GM21737 (cell line): ENCODE data around the gene PRC1.
"Not testable (repeated sequence)": the region's sequence is repeated elsewhere in the genome, so short reads cannot be mapped to it uniquely, and the experiment has no call there.

Experiments used
- ATAC-seq: cut with Tn5 transposase; IDR thresholded peaks from one replicate; pipeline ENCODE4 v1.9.1; 2021; ENCODE audit warnings: mild to moderate bottlenecking, moderate library complexity; ENCODE audit not compliant: unreplicated experiment

The PRC1 gene

DNA sequence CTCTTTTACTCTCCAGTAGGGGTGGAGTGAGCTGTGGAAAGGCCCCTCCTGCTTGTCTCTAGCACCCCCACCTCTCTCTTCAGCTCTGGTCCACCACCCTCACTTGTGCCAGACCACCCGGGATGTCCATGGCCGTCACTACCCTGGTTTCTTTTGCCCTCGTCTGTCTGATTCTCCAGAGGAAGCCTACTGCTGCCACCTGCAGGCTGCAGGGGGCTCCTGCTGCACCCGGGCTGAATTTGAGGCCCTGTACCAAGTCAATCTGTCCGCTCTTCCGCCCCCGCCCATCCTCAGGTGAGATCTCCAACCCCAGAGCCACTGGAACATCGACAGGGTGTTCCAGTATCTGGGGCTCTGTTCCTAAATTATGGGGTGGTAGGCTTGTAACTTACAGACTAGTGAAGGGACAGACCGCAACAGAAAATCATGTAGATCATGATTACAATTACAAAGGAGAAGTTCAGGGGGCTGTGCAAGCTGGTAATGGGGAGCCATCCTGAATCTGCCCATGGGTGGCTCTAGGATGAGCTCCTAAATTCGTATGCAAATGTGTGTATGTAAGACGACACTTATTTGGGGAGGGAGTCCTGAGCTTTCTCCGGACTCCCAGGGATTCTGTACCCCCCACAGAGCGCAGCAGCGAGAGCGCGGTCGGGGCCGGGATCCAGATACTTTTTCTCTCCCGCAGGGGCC lies 59.9 kb downstream of the PRC1 start:
- peak; percentile 33 for ATAC-seq

DNA sequence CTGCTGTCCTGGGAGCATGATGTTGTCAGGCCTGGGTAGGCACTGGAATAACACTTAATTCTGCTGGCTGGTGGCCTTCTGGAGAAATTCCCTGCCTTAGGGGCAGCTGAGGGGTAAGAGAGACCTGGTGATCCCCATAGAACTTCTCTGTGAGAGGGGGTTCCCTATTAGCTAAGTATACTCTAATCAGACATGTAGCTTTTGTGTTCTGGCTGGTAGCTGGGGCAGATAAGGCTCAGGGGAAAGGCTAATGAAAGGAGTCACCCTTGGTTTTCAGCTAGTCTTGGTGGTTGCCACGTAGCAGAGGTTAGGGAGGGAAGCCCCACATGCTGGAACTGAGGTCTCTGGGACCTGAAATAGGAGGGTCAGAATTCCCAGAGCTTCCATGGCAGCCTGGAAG lies 61.0 kb downstream of the PRC1 start:
- no peak for ATAC-seq

- no peak for ATAC-seq
Measured at GRCh38 chr15:90932660-90932991, 61.7 kb downstream of the PRC1 start.

DNA sequence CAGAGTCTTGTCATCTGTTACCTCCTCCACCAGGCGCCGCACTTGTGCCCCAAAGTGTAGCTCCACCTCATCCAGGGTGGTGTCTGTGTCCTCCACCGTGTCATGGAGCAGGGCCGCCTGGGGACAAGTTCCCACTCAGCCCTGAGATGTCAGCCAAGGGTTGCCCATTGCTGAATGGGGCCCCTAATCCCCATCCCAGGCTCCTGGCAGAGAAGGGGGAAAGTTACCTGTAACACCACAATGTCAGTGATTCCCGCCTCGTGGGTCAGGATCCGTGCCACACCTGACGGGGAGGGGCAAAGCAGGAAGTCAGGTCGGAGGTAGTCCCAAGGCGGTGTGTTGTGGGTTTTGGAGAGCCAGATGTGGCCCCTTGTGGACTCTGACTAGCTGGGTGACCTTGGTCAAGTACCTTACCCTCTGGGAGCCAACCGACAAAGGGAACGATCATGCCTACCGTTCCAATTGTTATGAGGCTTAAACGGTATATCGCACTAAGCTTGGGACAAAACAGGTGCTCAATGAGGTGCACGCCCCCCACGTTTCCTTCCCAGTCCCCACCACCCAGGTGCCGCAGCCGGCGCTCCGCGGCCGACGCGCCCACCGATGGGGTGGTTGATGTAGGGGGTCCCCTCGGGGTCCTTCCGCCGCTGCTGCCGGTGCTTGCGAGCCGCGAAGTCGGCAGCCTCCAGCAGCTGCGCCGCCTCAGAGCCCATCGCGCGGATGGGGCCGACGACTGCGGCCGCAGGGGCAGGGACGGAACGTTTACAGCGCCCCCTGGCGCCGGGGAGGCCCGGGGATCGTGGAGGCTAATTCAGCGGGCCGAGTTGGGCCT lies 62.3 kb downstream of the PRC1 start, which contains the start of gene HDDC3:
HDDC3 (minus strand) TSS at position 722 of the 832 bp plus-strand sequence; CDS start at position 713, 9 bp downstream.
- ATAC-seq: peak; percentile 47

DNA sequence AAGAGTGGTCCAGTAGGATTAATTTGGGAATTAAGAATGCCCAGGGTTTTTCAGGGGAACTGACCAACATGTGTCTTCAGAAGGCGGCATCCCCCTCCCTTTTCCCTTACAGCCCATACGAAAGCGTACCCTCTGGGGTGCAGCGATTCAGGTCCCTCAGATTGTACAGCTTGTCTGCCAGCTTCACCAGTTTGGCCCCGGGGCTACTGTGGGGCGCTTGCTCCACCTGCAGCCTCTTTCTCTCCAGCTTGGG lies 62.8 kb downstream of the PRC1 start:
- ATAC-seq: no peak

GRCh38 chr15:90930861-90931574 lies 63.3 kb downstream of the PRC1 start:
- ATAC-seq: no peak

- ATAC-seq: no peak
Measured at GRCh38 chr15:90929246-90930019, 64.9 kb downstream of the PRC1 start.

GRCh38 chr15:90928106-90928505 lies 66.2 kb downstream of the PRC1 start:
- ATAC-seq: not testable (repeated sequence)

DNA sequence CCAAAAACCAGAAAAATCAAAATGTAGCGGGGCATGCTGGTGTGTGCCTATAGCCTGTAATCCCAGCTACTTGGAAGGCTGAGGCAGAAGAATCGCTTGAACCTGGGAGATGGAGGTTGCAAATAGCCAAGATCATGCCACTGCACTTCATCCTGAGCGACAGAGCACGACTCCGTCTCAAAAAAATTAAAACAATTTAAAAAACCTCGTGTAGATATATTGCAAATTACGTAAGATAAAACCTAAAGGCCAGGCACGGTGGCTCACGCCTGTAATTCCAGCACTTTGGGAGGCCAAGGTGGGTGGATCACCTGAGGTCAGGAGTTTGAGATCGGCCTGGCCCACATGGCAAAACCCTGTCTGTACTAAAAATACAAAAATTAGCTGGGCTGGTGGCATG lies 67.6 kb downstream of the PRC1 start:
- not testable (repeated sequence) for ATAC-seq

GRCh38 chr15:90924375-90924774 lies 70.0 kb downstream of the PRC1 start:
- peak; percentile 59 for ATAC-seq

GRCh38 chr15:90922712-90923322 lies 71.5 kb downstream of the PRC1 start:
- peak; percentile 51 for ATAC-seq

DNA sequence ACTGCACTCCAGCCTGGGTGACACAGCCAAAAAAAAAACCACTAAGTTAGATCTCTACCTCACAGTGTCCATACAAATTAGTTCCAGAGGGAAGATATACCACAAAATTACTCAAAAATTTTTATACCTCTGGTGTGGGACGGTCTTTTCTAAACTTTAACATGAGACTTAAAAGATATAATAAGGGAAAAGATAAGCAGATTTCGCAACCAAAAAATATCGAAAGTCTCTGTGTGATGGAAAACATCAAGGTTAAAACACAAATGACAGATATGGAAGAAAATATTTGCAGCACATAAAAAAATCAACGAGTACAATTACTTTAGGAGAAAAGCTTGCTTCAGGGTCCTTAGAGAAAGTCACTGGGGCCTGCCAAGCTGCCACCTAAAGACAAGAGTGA lies 72.4 kb downstream of the PRC1 start:
- no peak for ATAC-seq

DNA sequence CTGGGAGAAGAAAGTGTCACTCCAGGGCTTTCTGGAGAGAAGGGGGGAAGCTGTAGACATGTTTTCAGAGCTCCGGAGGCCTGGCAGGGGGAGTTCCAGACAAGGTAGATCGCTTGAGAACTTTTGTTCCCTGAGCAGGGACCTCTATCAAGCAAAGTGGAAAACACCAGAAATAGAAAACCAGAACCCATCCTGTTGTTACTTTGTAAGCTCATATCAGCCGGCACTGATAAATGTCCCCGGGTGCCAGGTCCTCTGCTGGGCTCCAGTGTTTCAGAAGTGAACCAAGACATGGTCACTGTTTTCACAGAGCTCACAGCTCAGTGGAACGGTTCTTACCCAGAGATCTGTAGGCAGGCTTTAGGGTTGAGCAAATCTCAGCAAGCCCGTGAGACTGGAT lies 75.5 kb downstream of the PRC1 start:
- no peak for ATAC-seq

- no peak for ATAC-seq
Measured at GRCh38 chr15:90918034-90918788, 76.1 kb downstream of the PRC1 start.

DNA sequence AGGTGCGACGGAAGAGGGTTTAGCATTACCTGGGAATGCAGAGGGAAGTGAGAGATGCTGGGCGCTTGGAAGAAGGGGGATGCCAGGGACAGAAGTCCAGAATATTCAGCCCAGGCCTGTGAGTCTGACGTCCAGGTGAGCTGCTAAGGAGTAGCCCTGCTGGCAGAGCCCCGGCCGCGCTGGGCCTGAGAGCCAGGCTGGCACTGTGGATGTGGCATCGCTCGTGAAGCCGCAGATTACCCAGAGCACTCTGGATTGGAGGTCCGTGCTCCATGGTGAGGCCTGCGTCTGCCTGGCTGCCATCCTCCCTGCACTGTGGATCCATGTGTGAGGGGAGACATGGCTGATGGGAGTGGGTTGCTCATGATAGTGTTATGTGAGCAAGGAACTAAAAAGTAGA lies 76.8 kb downstream of the PRC1 start:
- no peak for ATAC-seq

DNA sequence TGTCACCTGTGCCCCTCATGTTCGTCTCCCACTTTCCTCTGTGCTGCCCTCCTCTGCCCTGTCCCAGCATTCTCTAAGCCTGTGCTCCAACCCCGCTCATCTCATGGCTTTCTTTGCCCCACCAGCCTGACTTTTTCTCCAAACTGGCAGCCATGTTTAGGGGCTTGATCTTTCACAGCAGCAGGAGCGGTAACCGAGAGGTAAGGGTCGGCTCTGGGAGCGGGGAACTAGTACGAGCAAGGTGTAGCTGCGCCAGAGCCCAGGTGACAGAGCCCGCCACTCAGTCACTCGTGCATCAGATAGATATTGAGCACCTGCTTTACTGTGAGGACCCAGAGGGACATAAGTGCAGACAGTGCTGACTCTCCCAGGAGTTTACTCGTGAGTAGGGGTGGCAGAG lies 77.9 kb downstream of the PRC1 start:
- ATAC-seq: no peak
